ENCODE measurements around the gene DGCR6.
"Not testable (repeated sequence)": the region's sequence is repeated elsewhere in the genome, so short reads cannot be mapped to it uniquely, and the experiment has no call there.

Gene DGCR6

GRCh38 chr22:18961201-18961600 is 55.1 kb downstream of the DGCR6 start:
- DNase-seq: not testable (repeated sequence)

All from T-helper 2 cell (primary cell).